Measurements from ENCODE around the gene OCA2. TPM values are rescaled to one million over a fixed set of nuclear protein-coding genes. Genes with fewer than 3 reads are reported as not detected.

The OCA2 gene
- total RNA-seq, 1 donor from 2014 or later: 0.26 TPM

DNA sequence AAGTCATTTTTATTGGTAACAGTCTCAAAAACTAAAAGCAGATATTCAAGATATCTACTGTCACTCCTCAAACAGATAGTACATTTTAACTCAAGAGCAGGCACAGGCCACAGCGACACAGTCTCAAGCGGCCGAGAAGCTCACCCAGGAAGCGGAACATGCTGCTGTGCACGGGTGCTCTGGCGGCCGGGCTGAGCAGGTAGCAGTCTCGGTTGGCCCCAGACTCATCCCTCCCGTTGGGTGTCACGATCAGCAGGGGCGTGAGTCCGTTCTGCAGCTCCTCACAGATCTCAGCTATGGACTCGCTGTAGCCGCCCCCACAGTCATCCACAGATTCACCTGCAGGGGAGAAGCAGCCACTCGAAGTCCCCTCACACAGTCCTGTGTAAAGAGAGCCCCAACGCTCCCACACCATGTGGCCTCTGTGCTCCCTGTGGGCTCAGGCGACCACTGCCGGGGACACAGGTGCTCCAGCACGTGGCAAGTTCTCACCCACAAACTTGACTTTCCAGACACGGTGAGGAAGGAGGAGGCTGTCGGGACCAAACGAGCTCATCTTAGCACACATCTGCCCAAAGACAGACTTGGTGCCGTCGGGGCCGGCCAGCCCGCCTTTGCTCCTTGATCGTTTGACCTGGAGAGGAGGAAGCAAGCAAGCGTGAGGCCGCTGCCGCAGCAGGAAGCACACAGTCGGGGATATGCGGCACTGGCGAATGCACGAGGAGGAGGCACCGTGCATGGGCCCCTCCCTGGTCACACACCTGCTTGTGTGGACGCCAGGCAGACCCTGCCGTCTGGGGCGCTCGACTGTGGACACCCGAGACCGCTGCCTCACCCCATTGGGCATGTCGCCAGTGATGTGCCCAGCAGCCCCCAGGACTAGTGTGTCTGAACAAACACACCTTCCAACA, 17.7 kb upstream of the OCA2 start:
- DNase-seq (ENCODE audit: low read depth) (no peak), FAIRE-seq (no peak)
- Histone ChIP-seq H3K36me3 (ENCODE audit: control insufficient read depth, insufficient read depth, low read length) (peaks cover 22% of the 10 kb centered on the region), H3K27me3 (ENCODE audit: control insufficient read depth, insufficient read depth, low read length) (no peaks in the 10 kb centered on the region), H3K4me3 (ENCODE audit: low read depth, low read length) (no peak overlapping the region)
- TF ChIP-seq, protein P1, sequence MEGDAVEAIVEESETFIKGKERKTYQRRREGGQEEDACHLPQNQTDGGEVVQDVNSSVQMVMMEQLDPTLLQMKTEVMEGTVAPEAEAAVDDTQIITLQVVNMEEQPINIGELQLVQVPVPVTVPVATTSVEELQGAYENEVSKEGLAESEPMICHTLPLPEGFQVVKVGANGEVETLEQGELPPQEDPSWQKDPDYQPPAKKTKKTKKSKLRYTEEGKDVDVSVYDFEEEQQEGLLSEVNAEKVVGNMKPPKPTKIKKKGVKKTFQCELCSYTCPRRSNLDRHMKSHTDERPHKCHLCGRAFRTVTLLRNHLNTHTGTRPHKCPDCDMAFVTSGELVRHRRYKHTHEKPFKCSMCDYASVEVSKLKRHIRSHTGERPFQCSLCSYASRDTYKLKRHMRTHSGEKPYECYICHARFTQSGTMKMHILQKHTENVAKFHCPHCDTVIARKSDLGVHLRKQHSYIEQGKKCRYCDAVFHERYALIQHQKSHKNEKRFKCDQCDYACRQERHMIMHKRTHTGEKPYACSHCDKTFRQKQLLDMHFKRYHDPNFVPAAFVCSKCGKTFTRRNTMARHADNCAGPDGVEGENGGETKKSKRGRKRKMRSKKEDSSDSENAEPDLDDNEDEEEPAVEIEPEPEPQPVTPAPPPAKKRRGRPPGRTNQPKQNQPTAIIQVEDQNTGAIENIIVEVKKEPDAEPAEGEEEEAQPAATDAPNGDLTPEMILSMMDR (IDR thresholded peaks at IDR 0.05; ENCODE audit: insufficient read depth, low read length, severe bottlenecking): no peak

DNA sequence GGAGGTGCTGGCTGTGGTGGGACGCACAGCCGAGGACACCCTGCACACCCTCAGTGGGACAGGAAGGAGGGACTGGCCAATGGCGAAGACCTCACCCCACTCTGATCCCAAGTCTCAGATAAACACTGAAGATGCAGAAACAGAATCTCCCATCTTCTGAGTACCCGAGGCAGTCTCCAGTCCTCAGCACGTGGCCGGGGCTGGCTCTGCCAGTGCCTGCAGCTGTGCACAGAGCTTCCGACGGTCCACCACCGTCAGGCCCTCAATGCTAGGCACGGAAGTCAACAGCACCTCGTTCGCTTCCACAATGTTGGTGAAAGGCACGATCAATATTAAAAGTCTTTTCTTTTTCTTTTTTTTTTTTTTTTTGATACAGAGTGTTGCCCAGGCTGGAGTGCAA, 16.8 kb upstream of the OCA2 start:
- H3K4me3 ChIP-seq (ENCODE audit: low read depth, low read length): no peak overlapping the region
- no peak for FAIRE-seq
- no peak for DNase-seq (ENCODE audit: low read depth)
- H3K27me3 ChIP-seq (ENCODE audit: control insufficient read depth, insufficient read depth, low read length): no peaks in the 10 kb centered on the region
- peaks cover 22% of the 10 kb centered on the region for H3K36me3 ChIP-seq (ENCODE audit: control insufficient read depth, insufficient read depth, low read length)
- TF ChIP-seq, protein P1 (IDR thresholded peaks at IDR 0.05; ENCODE audit: insufficient read depth, low read length, severe bottlenecking): no peak

DNA sequence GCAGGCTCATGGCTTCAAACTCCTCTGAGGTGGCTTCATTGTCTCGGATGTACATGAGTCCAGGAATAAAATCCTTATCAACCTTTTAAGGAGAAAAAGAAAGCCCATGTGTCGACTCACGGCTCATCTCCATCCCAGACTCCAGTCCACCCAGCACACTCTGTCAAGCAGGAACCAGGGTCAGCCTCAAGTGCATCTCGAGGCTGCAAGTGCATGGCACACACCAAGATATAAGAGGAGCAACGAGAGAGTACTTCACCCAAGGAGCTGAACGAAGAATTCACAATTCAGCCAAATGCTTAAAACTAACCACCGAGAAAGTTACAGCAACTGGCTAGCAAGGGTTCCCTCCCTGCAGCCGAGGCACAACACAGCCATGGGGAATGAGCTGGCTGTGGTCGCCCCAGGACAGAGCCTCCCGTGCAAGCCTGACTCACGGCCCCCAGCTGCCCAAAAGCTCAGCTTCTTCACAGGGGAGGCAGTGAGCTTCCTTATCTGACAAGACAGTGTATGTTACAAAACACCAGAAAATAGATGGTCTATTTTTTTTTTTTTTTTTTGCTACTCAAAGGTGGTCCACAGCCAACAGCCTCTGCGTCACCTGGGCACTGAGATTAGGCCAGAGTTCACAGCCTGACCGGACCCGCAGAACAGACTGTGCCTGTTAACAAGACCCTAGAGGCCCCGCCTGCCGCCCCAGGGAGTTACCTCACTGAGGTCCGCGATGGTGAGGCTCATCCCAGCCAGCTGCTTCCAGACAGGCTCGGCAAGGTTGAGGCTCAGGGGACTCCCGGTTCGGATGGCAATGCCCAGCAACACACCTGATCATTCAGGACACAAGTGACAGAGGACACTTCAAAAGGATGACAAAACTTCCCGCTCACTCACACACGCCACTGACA, 15.9 kb upstream of the OCA2 start:
- Histone ChIP-seq H3K36me3 (ENCODE audit: control insufficient read depth, insufficient read depth, low read length) (peaks cover 20% of the 10 kb centered on the region), H3K4me3 (ENCODE audit: low read depth, low read length) (no peak overlapping the region), H3K27me3 (ENCODE audit: control insufficient read depth, insufficient read depth, low read length) (no peaks in the 10 kb centered on the region)
- TF ChIP-seq, protein P1 (IDR thresholded peaks at IDR 0.05; ENCODE audit: insufficient read depth, low read length, severe bottlenecking): no peak
- FAIRE-seq (no peak), DNase-seq (ENCODE audit: low read depth) (no peak)

DNA sequence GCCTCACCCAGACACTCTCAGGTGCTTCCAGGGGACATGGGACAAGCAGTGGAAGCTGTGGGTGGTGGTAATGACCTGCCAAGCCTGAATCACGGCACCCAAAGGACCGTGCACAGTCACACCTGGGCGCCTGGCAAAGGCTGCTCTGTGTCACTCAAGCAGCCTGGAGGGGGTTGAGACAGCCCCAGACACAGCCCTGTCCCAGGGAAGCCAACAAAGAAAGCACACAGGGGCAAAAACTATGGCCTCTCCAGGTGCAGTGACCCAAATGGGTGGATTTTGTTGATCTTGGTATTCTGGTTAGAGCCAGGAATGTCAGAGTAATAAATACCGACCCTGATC, 15.0 kb upstream of the OCA2 start:
- no peak for FAIRE-seq
- TF ChIP-seq, protein P1 (IDR thresholded peaks at IDR 0.05; ENCODE audit: insufficient read depth, low read length, severe bottlenecking): no peak
- no peak for DNase-seq (ENCODE audit: low read depth)
- no peak overlapping the region for H3K4me3 ChIP-seq (ENCODE audit: low read depth, low read length)
- H3K27me3 ChIP-seq (ENCODE audit: control insufficient read depth, insufficient read depth, low read length): no peaks in the 10 kb centered on the region
- peaks cover 20% of the 10 kb centered on the region for H3K36me3 ChIP-seq (ENCODE audit: control insufficient read depth, insufficient read depth, low read length)

DNA sequence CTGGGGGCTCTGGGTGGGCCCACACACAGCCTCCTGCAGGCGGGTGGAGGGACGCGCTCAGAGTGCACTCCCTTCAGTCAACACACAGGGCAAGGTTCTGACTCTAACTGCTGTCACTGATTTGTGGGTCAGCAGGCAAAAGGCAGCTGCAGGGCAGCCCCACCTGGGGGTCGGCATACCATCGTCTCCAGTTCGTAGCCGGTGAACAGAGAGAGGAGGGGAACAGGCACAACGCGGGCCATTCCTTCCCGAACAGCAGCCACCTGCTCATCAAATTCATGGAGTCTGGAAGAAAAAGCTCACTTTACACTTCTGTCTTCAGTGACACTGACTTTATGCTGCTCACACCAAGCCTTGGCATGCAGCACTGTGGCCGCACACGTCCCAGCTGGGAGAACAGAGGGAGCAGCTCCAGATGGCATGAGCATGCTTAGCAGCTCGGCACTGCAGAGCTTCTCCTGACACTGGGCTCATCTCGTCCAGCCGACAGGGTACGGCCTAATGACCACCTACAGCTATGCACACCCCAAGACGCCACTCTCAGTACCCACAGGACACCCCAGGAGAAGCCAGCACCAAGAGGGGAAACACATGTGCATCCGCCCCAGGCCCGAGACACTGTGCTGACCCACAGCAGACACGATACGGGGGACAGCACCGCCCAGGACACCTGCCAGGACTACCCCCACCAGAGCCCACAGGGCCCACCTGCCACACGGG, 14.4 kb upstream of the OCA2 start:
- Histone ChIP-seq H3K4me3 (ENCODE audit: low read depth, low read length) (no peak overlapping the region), H3K36me3 (ENCODE audit: control insufficient read depth, insufficient read depth, low read length) (peaks cover 20% of the 10 kb centered on the region), H3K27me3 (ENCODE audit: control insufficient read depth, insufficient read depth, low read length) (no peaks in the 10 kb centered on the region)
- TF ChIP-seq, protein P1 (IDR thresholded peaks at IDR 0.05; ENCODE audit: insufficient read depth, low read length, severe bottlenecking): no peak
- FAIRE-seq (no peak), DNase-seq (ENCODE audit: low read depth) (no peak)
